ENCODE results near the gene HHAT.

DNA sequence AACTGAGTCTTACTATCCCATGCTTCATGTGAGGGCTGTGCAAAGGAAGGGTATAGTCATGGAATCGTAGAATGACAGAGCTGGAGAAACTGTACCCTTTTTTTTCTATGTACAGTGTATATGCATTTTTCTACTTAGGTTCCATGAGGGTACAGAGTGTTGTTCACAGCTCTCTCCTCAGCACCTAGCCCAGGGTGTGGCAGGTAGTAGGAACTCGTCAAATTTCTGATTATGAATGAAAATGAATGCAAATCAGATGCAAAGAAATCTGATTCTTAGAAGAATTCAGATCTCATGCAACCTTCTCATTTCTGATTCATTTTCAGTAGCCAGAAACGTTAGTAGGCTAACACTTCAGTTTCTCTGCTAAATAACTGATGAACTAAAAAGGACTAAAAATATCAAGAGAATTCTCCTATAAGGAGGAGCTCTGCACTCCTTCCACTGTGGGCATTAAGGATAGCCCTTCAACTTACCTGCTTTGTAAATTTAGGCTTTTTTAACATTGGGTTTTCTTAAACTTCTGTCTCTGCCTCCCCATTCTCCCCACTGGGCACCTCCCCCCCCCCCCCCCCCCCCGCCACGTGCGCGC, 18.0 kb upstream of the HHAT start:
- TF ChIP-seq, protein P1, sequence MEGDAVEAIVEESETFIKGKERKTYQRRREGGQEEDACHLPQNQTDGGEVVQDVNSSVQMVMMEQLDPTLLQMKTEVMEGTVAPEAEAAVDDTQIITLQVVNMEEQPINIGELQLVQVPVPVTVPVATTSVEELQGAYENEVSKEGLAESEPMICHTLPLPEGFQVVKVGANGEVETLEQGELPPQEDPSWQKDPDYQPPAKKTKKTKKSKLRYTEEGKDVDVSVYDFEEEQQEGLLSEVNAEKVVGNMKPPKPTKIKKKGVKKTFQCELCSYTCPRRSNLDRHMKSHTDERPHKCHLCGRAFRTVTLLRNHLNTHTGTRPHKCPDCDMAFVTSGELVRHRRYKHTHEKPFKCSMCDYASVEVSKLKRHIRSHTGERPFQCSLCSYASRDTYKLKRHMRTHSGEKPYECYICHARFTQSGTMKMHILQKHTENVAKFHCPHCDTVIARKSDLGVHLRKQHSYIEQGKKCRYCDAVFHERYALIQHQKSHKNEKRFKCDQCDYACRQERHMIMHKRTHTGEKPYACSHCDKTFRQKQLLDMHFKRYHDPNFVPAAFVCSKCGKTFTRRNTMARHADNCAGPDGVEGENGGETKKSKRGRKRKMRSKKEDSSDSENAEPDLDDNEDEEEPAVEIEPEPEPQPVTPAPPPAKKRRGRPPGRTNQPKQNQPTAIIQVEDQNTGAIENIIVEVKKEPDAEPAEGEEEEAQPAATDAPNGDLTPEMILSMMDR (IDR thresholded peaks at IDR 0.05; ENCODE audit: low read length) = no peak
- no peak for TF ChIP-seq EZH2 (optimal IDR thresholded peaks at IDR 0.05; ENCODE audit: low read depth, low read length)
- TF ChIP-seq EZH2phosphoT487 (IDR thresholded peaks at IDR 0.05; ENCODE audit: low read length) = no peak

Data from MM.1S (cell line).